Measurements from ENCODE around the gene SEMA4D.

Gene SEMA4D

GRCh38 chr9:89408628-89409101 is 89.2 kb downstream of the SEMA4D start:
- DNase-seq = no peak

- DNase-seq = no peak
These were observed 90.8 kb downstream of the SEMA4D start for GRCh38 chr9:89407070-89407469.

- no peak for DNase-seq
These were observed 92.1 kb downstream of the SEMA4D start for GRCh38 chr9:89405826-89406225.

GRCh38 chr9:89404074-89404473 is 93.8 kb downstream of the SEMA4D start:
- DNase-seq = no peak

GRCh38 chr9:89402695-89403427 is 95.1 kb downstream of the SEMA4D start:
- no peak for DNase-seq

- DNase-seq = no peak
These were observed 97.4 kb downstream of the SEMA4D start for GRCh38 chr9:89400403-89401116.

- DNase-seq = no peak
These were observed 99.3 kb downstream of the SEMA4D start for GRCh38 chr9:89398621-89399020.

GRCh38 chr9:89397471-89397870 is 100.4 kb downstream of the SEMA4D start:
- no peak for DNase-seq

- no peak for DNase-seq
These were observed 101.8 kb downstream of the SEMA4D start for GRCh38 chr9:89395931-89396710.

- no peak for DNase-seq
These were observed 103.5 kb downstream of the SEMA4D start for GRCh38 chr9:89394412-89394811.

- no peak for DNase-seq
These were observed 106.3 kb downstream of the SEMA4D start for GRCh38 chr9:89391585-89391984.

- DNase-seq = no peak
These were observed 107.3 kb downstream of the SEMA4D start for GRCh38 chr9:89390578-89391116.

GRCh38 chr9:89390068-89390555 is 107.8 kb downstream of the SEMA4D start:
- DNase-seq = no peak

GRCh38 chr9:89388868-89389177 is 109.1 kb downstream of the SEMA4D start:
- DNase-seq = no peak

GRCh38 chr9:89388084-89388867 is 109.6 kb downstream of the SEMA4D start:
- no peak for DNase-seq

GRCh38 chr9:89387197-89387849 is 110.6 kb downstream of the SEMA4D start:
- DNase-seq = no peak

GRCh38 chr9:89386797-89387196 is 111.1 kb downstream of the SEMA4D start:
- no peak for DNase-seq

- DNase-seq = no peak
These were observed 111.7 kb downstream of the SEMA4D start for GRCh38 chr9:89386206-89386605.

- DNase-seq = no peak
These were observed 113.1 kb downstream of the SEMA4D start for GRCh38 chr9:89384783-89385182.

- no peak for DNase-seq
These were observed 114.1 kb downstream of the SEMA4D start for GRCh38 chr9:89383721-89384300.

- DNase-seq = no peak
These were observed 114.7 kb downstream of the SEMA4D start for GRCh38 chr9:89383030-89383720.

Measured in NCI-H748 treated with DMSO at 0.1 percent for 48 hours (cell line).